Esophagus (tissue), 2 donors: ENCODE measurements around the gene TRMT1L. TPM values are rescaled to one million over a fixed set of nuclear protein-coding genes. Genes with fewer than 3 reads are reported as not detected.

ENCODE experiments used
- H3K27ac ChIP-seq, 2 donors: one replicate each; pipeline ENCODE4 v1.5.1; 2013; ENCODE audit warnings: low read depth in 2 of 2, mild to moderate bottlenecking in 2 of 2, inconsistent platforms in 1 of 2, low read length in 1 of 2, moderate library complexity in 1 of 2
- H3K27me3 ChIP-seq, 2 donors: one replicate each; pipeline ENCODE4 v1.6.1; 2013; ENCODE audit warnings: low read length in 2 of 2, control low read depth in 1 of 2, mild to moderate bottlenecking in 1 of 2; ENCODE audit not compliant: insufficient read depth in 2 of 2, control insufficient read depth in 1 of 2
- H3K36me3 ChIP-seq, 2 donors: one replicate each; pipeline ENCODE4 v1.6.1; 2013; ENCODE audit warnings: low read length in 1 of 2; ENCODE audit not compliant: control insufficient read depth in 2 of 2, insufficient read depth in 2 of 2
- H3K4me1 ChIP-seq, 2 donors: one replicate each; pipeline ENCODE4 v1.6.1; 2013; ENCODE audit warnings: low read length in 1 of 2; ENCODE audit not compliant: control insufficient read depth in 2 of 2, insufficient read depth in 2 of 2
- H3K4me3 ChIP-seq, 2 donors: one replicate each; pipeline ENCODE4 v1.5.1; 2013; ENCODE audit warnings: low read length in 2 of 2, mild to moderate bottlenecking in 2 of 2, low read depth in 1 of 2, moderate library complexity in 1 of 2
- H3K9me3 ChIP-seq, 2 donors: one replicate each; pipeline ENCODE4 v1.6.1; 2013; ENCODE audit warnings: mild to moderate bottlenecking in 2 of 2, low read depth in 1 of 2, low read length in 1 of 2, moderate library complexity in 1 of 2; ENCODE audit not compliant: control insufficient read depth in 2 of 2, insufficient read depth in 1 of 2
- WGBS, 2 donors: extraction: QIAGEN DNeasy Blood & Tissue Kit; methylation state at CpG; one replicate each; pipeline ENCODE4 v1.1.7; 2013; 5-methylcytosine and 5-hydroxymethylcytosine counted together
- polyA plus RNA-seq, 2 donors: library from polyadenylated mRNA; stranded (reverse); fragments of 200-250 nt; gene quantifications; one replicate each; pipeline ENCODE4 v1.2.3, GENCODE V29; 2013
- donor health status: healthy with polysubstance abuse.
- donor health status: Bipolar disorder and iron deficiency.

The TRMT1L gene
- polyA plus RNA-seq, 2 donors, result 3.8 to 4.9 TPM

- Histone ChIP-seq H3K9me3 (no peaks in the 10 kb centered on the region), H3K36me3 (no peaks in the 10 kb centered on the region), H3K27ac (no peak overlapping the region), H3K4me3 (no peak overlapping the region), H3K4me1 (no peaks in the 10 kb centered on the region), H3K27me3 (no peaks in the 10 kb centered on the region)
- 82 to 85% methylated on average over 5 of the region's 5 CpGs for WGBS, 2 donors
Observed at GRCh38 chr1:185091480-185091879, 65.3 kb downstream of the TRMT1L start.

GRCh38 chr1:185087746-185088145 is 69.0 kb downstream of the TRMT1L start:
- no peaks in the 10 kb centered on the region for H3K4me1 ChIP-seq
- H3K9me3 ChIP-seq, result no peaks in the 10 kb centered on the region
- H3K4me3 ChIP-seq, result no peak overlapping the region
- no peak overlapping the region for H3K27ac ChIP-seq
- H3K36me3 ChIP-seq, result no peaks in the 10 kb centered on the region
- H3K27me3 ChIP-seq, result no peaks in the 10 kb centered on the region

GRCh38 chr1:185087101-185087500 is 69.7 kb downstream of the TRMT1L start:
- H3K27ac ChIP-seq, result no peak overlapping the region
- 93 to 94% methylated on average over 1 of the region's 1 CpG for WGBS, 2 donors
- H3K4me3 ChIP-seq, result no peak overlapping the region

GRCh38 chr1:185083818-185084217 is 72.9 kb downstream of the TRMT1L start:
- WGBS, 2 donors, result 94 to 99% methylated on average over 2 of the region's 2 CpGs
- Histone ChIP-seq H3K4me1 (no peaks in the 10 kb centered on the region), H3K9me3 (no peaks in the 10 kb centered on the region), H3K4me3 (no peak overlapping the region), H3K36me3 (no peaks in the 10 kb centered on the region), H3K27ac (no peak overlapping the region), H3K27me3 (no peaks in the 10 kb centered on the region)

More at GRCh38 chr1:185087101-185087500, 69.7 kb downstream of the TRMT1L start:
- Histone ChIP-seq H3K27me3 (no peaks in the 10 kb centered on the region), H3K9me3 (no peaks in the 10 kb centered on the region), H3K4me1 (no peaks in the 10 kb centered on the region), H3K36me3 (no peaks in the 10 kb centered on the region)

GRCh38 chr1:185080422-185080821 is 76.3 kb downstream of the TRMT1L start:
- no peaks in the 10 kb centered on the region for H3K9me3 ChIP-seq
- H3K27me3 ChIP-seq, result no peaks in the 10 kb centered on the region
- H3K27ac ChIP-seq, result no peak overlapping the region
- no peaks in the 10 kb centered on the region for H3K4me1 ChIP-seq
- H3K4me3 ChIP-seq, result no peak overlapping the region
- no peaks in the 10 kb centered on the region for H3K36me3 ChIP-seq

- Histone ChIP-seq H3K4me3 (no peak overlapping the region), H3K36me3 (no peaks in the 10 kb centered on the region), H3K27ac (no peak overlapping the region), H3K9me3 (no peaks in the 10 kb centered on the region), H3K4me1 (no peaks in the 10 kb centered on the region), H3K27me3 (no peaks in the 10 kb centered on the region)
- 74 to 82% methylated on average over 4 of the region's 4 CpGs for WGBS, 2 donors
Observed at GRCh38 chr1:185077374-185077773, 79.4 kb downstream of the TRMT1L start.

GRCh38 chr1:185075476-185075875 is 81.3 kb downstream of the TRMT1L start:
- Histone ChIP-seq H3K27ac (no peak overlapping the region), H3K9me3 (no peaks in the 10 kb centered on the region), H3K36me3 (no peaks in the 10 kb centered on the region), H3K27me3 (no peaks in the 10 kb centered on the region), H3K4me1 (no peaks in the 10 kb centered on the region), H3K4me3 (no peak overlapping the region)
- WGBS, 2 donors, result 80 to 88% methylated on average over 3 of the region's 3 CpGs

- Histone ChIP-seq H3K27ac (no peak overlapping the region), H3K36me3 (no peaks in the 10 kb centered on the region), H3K4me3 (no peak overlapping the region), H3K9me3 (no peaks in the 10 kb centered on the region), H3K4me1 (no peaks in the 10 kb centered on the region), H3K27me3 (no peaks in the 10 kb centered on the region)
Observed at GRCh38 chr1:185074307-185074706, 82.4 kb downstream of the TRMT1L start.

GRCh38 chr1:185073725-185074124 is 83.0 kb downstream of the TRMT1L start:
- Histone ChIP-seq H3K4me3 (no peak overlapping the region), H3K9me3 (no peaks in the 10 kb centered on the region), H3K27me3 (no peaks in the 10 kb centered on the region), H3K4me1 (no peaks in the 10 kb centered on the region), H3K27ac (no peak overlapping the region), H3K36me3 (no peaks in the 10 kb centered on the region)
- WGBS, 2 donors, result 93 to 97% methylated on average over 2 of the region's 2 CpGs

- H3K9me3 ChIP-seq, result no peaks in the 10 kb centered on the region
- no peaks in the 10 kb centered on the region for H3K36me3 ChIP-seq
- peaks cover 0 to 2% of the 10 kb centered on the region in 2 donors for H3K4me1 ChIP-seq
- no peak overlapping the region for H3K4me3 ChIP-seq
- no peak overlapping the region for H3K27ac ChIP-seq
- H3K27me3 ChIP-seq, result no peaks in the 10 kb centered on the region
Observed at GRCh38 chr1:185070051-185070450, 86.7 kb downstream of the TRMT1L start.
